ENCODE measurements around the gene KISS1R.
A peak's percentile ranks its signal among the peaks of the same experiment; 100 is the strongest.

KISS1R gene

GRCh38 chr19:925087-925525, 8.0 kb downstream of the KISS1R start:
- peak; percentile 87 for DNase-seq

GRCh38 chr19:925526-926322, 8.6 kb downstream of the KISS1R start, which contains the start of gene ARID3A:
ARID3A (plus strand) TSS chr19:926035; CDS start chr19:929529, 3,494 bp downstream.
- DNase-seq: peak; percentile 87

GRCh38 chr19:926323-926588, 9.1 kb downstream of the KISS1R start:
- no peak for DNase-seq

GRCh38 chr19:926589-927350, 9.6 kb downstream of the KISS1R start:
- DNase-seq: peak; percentile 67

GRCh38 chr19:927351-927779, 10.2 kb downstream of the KISS1R start:
- no peak for DNase-seq

- no peak for DNase-seq
These were observed 10.8 kb downstream of the KISS1R start for GRCh38 chr19:927780-928401.

- no peak for DNase-seq
These were observed 11.5 kb downstream of the KISS1R start for GRCh38 chr19:928471-929202.

GRCh38 chr19:929203-929890, 12.2 kb downstream of the KISS1R start:
- no peak for DNase-seq

- DNase-seq: no peak
These were observed 12.7 kb downstream of the KISS1R start for GRCh38 chr19:929891-930258.

- DNase-seq: no peak
These were observed 14.9 kb downstream of the KISS1R start for GRCh38 chr19:931860-932647.

GRCh38 chr19:932648-933552, 15.8 kb downstream of the KISS1R start:
- peak; percentile 23 for DNase-seq

GRCh38 chr19:933553-933882, 16.4 kb downstream of the KISS1R start:
- no peak for DNase-seq

- peak; percentile 70 for DNase-seq
These were observed 17.2 kb downstream of the KISS1R start for GRCh38 chr19:934197-934840.

- peak; percentile 96 for DNase-seq
These were observed 17.8 kb downstream of the KISS1R start for GRCh38 chr19:934865-935479.

- DNase-seq: no peak
These were observed 19.0 kb downstream of the KISS1R start for GRCh38 chr19:936175-936546.

- peak; percentile 39 for DNase-seq
These were observed 20.1 kb downstream of the KISS1R start for GRCh38 chr19:937259-937694.

GRCh38 chr19:938233-938923, 21.2 kb downstream of the KISS1R start:
- DNase-seq: no peak

GRCh38 chr19:939439-939838, 22.3 kb downstream of the KISS1R start:
- DNase-seq: no peak

- DNase-seq: no peak
These were observed 22.8 kb downstream of the KISS1R start for GRCh38 chr19:939922-940321.
